SK-N-SH treated with all-trans-retinoic acid at 6 μM for 48 hours (cell line): ENCODE measurements around the gene CPS1.

Experiments
- ATAC-seq: fragments of 200-7000 bp; cut with Tn5 transposase; 3 replicates; pipeline ENCODE4 v1.9.1; 2020; ENCODE audit warnings: mild to moderate bottlenecking, moderate library complexity
- ARNTL ChIP-seq: fragments of 450-650 bp; formaldehyde crosslinking; IDR thresholded peaks from 2 replicates; pipeline ENCODE4 v1.5.0; 2020; ENCODE audit warnings: low read depth, mild to moderate bottlenecking, moderate library complexity, borderline replicate concordance
- BACH2 ChIP-seq: fragments of 250-450 bp; sonication (Bioruptor Pico); IDR thresholded peaks from 2 replicates; pipeline ENCODE4 v1.9.0; 2021; ENCODE audit warnings: mild to moderate bottlenecking, borderline replicate concordance
- CREB5 ChIP-seq: fragments of 250-450 bp; sonication (Bioruptor Pico); IDR thresholded peaks from 2 replicates; pipeline ENCODE4 v1.5.1; 2020; ENCODE audit warnings: low read depth, mild to moderate bottlenecking, moderate library complexity
- CSDC2 ChIP-seq: fragments of 250-450 bp; sonication (Bioruptor Pico); IDR thresholded peaks from 2 replicates; pipeline ENCODE4 v1.5.0; 2020; ENCODE audit warnings: mild to moderate bottlenecking, moderate library complexity
- CSRNP3 ChIP-seq: fragments of 250-450 bp; sonication (Bioruptor Pico); IDR thresholded peaks from 2 replicates; pipeline ENCODE4 v1.5.1; 2021; ENCODE audit warnings: mild to moderate bottlenecking, moderate library complexity
- ESRRG ChIP-seq: fragments of 250-450 bp; sonication (Bioruptor Pico); IDR thresholded peaks from 2 replicates; pipeline ENCODE4 v1.6.1; 2021; ENCODE audit warnings: mild to moderate bottlenecking
- GLIS3 ChIP-seq: fragments of 250-450 bp; sonication (Bioruptor Pico); IDR thresholded peaks from 2 replicates; pipeline ENCODE4 v1.5.0; 2020; ENCODE audit warnings: mild to moderate bottlenecking, moderate library complexity
- ISL1 ChIP-seq: fragments of 250-450 bp; sonication (Bioruptor Pico); IDR thresholded peaks from 2 replicates; pipeline ENCODE4 v2.1.2; 2022; ENCODE audit warnings: mild to moderate bottlenecking, moderate library complexity
- OSR1 ChIP-seq: fragments of 250-450 bp; sonication (Bioruptor Pico); IDR thresholded peaks from 2 replicates; pipeline ENCODE4 v1.8.0; 2022; ENCODE audit warnings: moderate library complexity, mild to moderate bottlenecking, inconsistent platforms
- PATZ1 ChIP-seq: fragments of 250-450 bp; sonication (Bioruptor Pico); IDR thresholded peaks from 2 replicates; pipeline ENCODE4 v1.8.0; 2020; ENCODE audit warnings: mild to moderate bottlenecking, moderate library complexity, borderline replicate concordance
- PPARA ChIP-seq: fragments of 250-450 bp; sonication (Bioruptor Pico); IDR thresholded peaks from 2 replicates; pipeline ENCODE4 v1.5.0; 2020; ENCODE audit warnings: mild to moderate bottlenecking, borderline replicate concordance
- RARB ChIP-seq: fragments of 250-450 bp; sonication (Bioruptor Pico); IDR thresholded peaks from 2 replicates; pipeline ENCODE4 v1.8.0; 2021; ENCODE audit warnings: mild to moderate bottlenecking, moderate library complexity
- SNAI2 ChIP-seq: fragments of 250-450 bp; sonication (Bioruptor Pico); IDR thresholded peaks from 2 replicates; pipeline ENCODE4 v1.5.0; 2020; ENCODE audit warnings: mild to moderate bottlenecking, moderate library complexity
- TCF4 ChIP-seq: fragments of 250-450 bp; sonication (Bioruptor Pico); IDR thresholded peaks from 2 replicates; pipeline ENCODE4 v1.8.0; 2021; ENCODE audit warnings: mild to moderate bottlenecking, moderate library complexity, borderline replicate concordance
- TOX ChIP-seq: fragments of 250-450 bp; sonication (Bioruptor Pico); IDR thresholded peaks from 2 replicates; pipeline ENCODE4 v1.8.0; 2021; ENCODE audit warnings: mild to moderate bottlenecking, moderate library complexity, borderline replicate concordance
- TSHZ2 ChIP-seq: fragments of 250-450 bp; sonication (Bioruptor Pico); IDR thresholded peaks from 2 replicates; pipeline ENCODE4 v1.5.0; 2020; ENCODE audit warnings: mild to moderate bottlenecking, moderate library complexity
- ZFP3 ChIP-seq: fragments of 250-450 bp; sonication (Bioruptor Pico); IDR thresholded peaks from 2 replicates; pipeline ENCODE4 v1.5.0; 2020; ENCODE audit warnings: mild to moderate bottlenecking, moderate library complexity
- ZFP30 ChIP-seq: fragments of 450-650 bp; formaldehyde crosslinking; IDR thresholded peaks from 2 replicates; pipeline ENCODE4 v1.5.0; 2022; ENCODE audit warnings: mild to moderate bottlenecking, moderate library complexity
- ZNF565 ChIP-seq: fragments of 450-650 bp; formaldehyde crosslinking; conservative IDR thresholded peaks from 2 replicates; pipeline ENCODE4 v1.5.0; 2020; ENCODE audit warnings: low read depth, mild to moderate bottlenecking, moderate library complexity
- ZNF70 ChIP-seq: fragments of 450-650 bp; formaldehyde crosslinking; IDR thresholded peaks from 2 replicates; pipeline ENCODE4 v1.5.0; 2020; ENCODE audit warnings: mild to moderate bottlenecking, moderate library complexity
- ZNF8 ChIP-seq: fragments of 450-650 bp; formaldehyde crosslinking; IDR thresholded peaks from 2 replicates; pipeline ENCODE4 v1.5.0; 2020; ENCODE audit warnings: mild to moderate bottlenecking, moderate library complexity

CPS1 gene

GRCh38 chr2:210556329-210556980 is at the start of gene CPS1:
Gene CPS1, plus strand, starts transcription at chr2:210556599. Its CDS starts 135 bp downstream, at chr2:210556734.
- no peak for ATAC-seq
- TF ChIP-seq CSDC2 (CRISPR knock-in tag) (no peak), OSR1 (CRISPR knock-in tag) (no peak), ZNF8 (CRISPR knock-in tag) (no peak), TCF4 (no peak), SNAI2 (CRISPR knock-in tag) (no peak), ZFP30 (CRISPR knock-in tag) (no peak), ARNTL (CRISPR knock-in tag) (no peak), ISL1 (CRISPR knock-in tag) (no peak), ZFP3 (CRISPR knock-in tag) (no peak), CSRNP3 (CRISPR knock-in tag) (no peak), RARB (CRISPR knock-in tag) (no peak), PPARA (no peak), CREB5 (CRISPR knock-in tag) (no peak), PATZ1 (CRISPR knock-in tag) (no peak), ESRRG (CRISPR knock-in tag) (no peak), TSHZ2 (CRISPR knock-in tag) (no peak), BACH2 (no peak), TOX (CRISPR knock-in tag) (no peak)

GRCh38 chr2:210515911-210516310 is 40.5 kb upstream of the CPS1 start:
- no peak for ATAC-seq
- TF ChIP-seq ZNF565: no peak
- TF ChIP-seq ZFP3 (CRISPR knock-in tag): no peak
- TF ChIP-seq CSRNP3 (CRISPR knock-in tag): no peak

- no peak for ATAC-seq
- TF ChIP-seq ZNF70 (CRISPR knock-in tag) (no peak), BACH2 (no peak), SNAI2 (CRISPR knock-in tag) (no peak), TSHZ2 (CRISPR knock-in tag) (no peak), GLIS3 (CRISPR knock-in tag) (no peak)
Measured at GRCh38 chr2:210517264-210517663, 39.1 kb upstream of the CPS1 start.
